Stimulated activated CD4-positive, alpha-beta T cell treated with anti-CD3 and anti-CD28 coated beads, Interleukin-15, amount 100 ng/mL, for 48 hours (primary cell): ENCODE data around the gene DDX51.
"Not testable (repeated sequence)": the region's sequence is repeated elsewhere in the genome, so short reads cannot be mapped to it uniquely, and the experiment has no call there.

ENCODE experiments used
- DNase-seq, 2 donors: peaks; one replicate each; pipeline ENCODE4 v3.0.0-alpha.2; 2020; ENCODE audit warnings: low read depth in 2 of 2

The DDX51 gene

GRCh38 chr12:132117558-132117875, 26.6 kb downstream of the DDX51 start:
- DNase-seq, result no peak

GRCh38 chr12:132116709-132117557, 27.2 kb downstream of the DDX51 start:
- DNase-seq, result no peak

- no peak for DNase-seq
Observed at GRCh38 chr12:132115500-132115899, 28.6 kb downstream of the DDX51 start.

GRCh38 chr12:132114667-132115066, 29.5 kb downstream of the DDX51 start:
- DNase-seq, result no peak

DNA sequence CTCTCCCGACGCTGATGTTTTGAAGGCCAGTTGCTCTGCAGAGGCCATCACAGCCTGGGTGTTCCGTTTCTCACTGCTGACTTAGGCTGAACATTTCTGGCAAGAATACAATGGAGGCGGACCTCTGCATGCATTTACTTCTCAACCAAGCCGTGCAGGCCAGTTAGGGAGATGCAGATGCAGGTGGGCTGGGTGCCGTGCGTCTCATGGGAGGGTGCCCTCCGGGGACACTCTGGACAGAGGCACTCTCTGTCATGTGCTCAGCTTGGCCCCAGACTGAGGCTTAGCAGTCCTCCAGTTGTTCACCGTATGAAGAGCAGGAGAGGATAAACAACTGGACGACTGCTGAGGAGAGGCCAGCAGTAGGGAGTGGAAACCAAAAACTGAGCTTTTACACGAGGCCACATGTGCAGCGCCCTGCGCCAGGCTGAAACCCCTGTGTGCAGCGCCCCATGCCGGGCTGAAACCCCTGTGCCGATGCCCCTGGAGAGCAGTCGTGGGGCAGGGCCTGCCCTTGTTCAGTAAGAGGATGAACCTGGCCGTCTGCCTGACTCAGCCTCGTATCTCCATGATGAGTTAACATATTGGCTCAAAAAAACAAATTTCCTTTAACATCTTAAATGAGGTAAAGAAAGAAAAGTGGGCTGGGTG, 32.3 kb downstream of the DDX51 start:
- DNase-seq, result no peak

- no peak for DNase-seq
Observed at GRCh38 chr12:132110677-132111076, 33.4 kb downstream of the DDX51 start.

- DNase-seq, result no peak
Observed at GRCh38 chr12:132109741-132110140, 34.4 kb downstream of the DDX51 start.

- DNase-seq, result no peak
Observed at GRCh38 chr12:132108211-132108832, 35.8 kb downstream of the DDX51 start.

DNA sequence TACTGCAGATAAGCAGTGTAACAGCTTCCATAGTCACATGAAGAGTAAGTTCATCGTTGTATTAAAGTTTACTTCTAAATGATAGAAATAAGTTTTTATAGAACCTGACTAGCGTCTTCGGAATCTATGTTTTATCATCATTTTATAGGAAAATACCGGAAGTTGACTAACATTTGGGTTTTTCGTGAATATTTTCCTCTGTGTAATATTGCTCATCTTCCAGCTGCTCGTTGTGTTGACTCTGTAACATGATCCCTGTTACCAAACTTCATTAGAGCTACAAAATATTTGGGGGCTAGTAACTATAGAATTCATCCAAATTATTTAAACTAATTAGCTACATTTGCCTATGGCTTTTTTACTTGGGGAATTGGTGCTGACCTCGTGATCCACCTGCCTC, 37.2 kb downstream of the DDX51 start:
- DNase-seq, result no peak

DNA sequence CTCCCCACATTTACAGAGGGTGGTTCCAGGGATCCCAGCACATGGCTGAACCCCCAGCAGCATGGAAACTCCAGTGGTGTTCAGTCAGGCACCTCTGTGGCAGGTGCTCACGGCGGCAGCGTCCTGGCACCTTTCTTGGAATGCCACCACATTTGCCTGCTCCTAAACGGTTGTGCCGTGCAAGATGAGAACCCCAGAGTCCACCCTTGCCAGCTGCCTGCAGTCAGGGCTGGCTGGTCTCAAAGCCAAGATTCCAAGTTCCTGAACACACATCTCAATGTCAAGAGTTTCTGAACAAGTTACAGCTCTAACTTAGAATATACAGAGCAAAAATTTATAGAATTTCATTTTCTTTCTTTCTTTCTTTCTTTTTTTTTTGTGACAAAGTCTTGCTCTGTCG, 38.7 kb downstream of the DDX51 start:
- DNase-seq, result no peak

GRCh38 chr12:132103542-132104308, 40.4 kb downstream of the DDX51 start:
- no peak for DNase-seq

- not testable (repeated sequence) for DNase-seq
Observed at GRCh38 chr12:132103072-132103471, 41.0 kb downstream of the DDX51 start.

DNA sequence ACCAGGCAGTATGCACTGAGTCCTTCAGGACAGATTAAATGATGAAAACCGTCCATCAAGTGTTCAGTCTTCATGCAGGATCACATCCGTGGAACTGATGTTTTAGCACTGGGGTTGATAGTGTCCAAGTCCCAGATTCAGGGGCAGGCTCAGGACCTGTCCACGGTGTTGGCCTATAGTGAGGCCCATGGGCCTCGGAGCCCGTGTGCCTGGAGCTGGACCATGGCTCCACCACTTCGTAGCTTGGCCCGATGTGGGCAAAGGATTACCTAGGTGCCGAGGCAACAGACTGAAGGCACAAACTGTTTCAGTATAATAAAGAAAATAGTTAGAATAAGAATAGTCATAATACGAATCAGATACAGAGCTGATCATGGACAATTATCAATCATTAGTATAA, 41.8 kb downstream of the DDX51 start:
- no peak for DNase-seq

DNA sequence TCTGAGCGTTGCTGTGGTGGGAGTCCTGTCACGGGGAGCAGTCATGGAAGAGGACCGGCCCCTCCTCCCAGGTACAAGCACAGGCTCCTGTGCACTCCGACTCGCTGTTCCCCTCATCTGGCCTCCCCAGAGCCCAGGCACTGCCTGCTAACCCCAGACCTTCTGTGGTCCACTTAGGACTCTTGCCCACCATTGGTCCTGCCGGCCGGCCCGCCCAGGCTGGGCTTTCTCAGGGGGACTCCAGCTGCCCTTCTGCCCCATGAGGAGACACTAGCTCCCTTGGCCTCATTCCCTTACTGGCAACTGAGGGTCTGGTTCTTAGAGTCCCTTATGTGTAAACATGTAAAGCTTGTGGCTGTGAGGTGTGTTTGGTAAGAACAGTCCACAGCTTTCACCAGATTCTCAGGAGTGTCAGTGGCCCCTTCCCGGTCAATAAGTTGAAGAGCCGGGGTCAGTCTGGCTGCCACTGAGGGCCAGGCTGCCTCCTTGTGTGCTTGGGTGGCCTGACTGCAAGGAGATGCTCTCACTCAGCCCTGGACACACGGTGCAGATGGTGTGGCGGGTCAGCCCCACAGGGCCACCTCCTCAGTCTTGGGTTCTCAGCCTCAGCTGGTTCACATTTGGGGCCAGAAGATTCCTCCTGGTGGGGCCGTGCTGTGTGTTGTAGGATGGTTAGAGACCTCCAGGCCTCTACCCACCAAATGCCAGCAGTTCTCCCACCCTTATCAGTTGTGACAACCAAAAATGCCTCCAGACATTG, 43.6 kb downstream of the DDX51 start:
- DNase-seq, result no peak

- DNase-seq, result no peak
Observed at GRCh38 chr12:132099739-132100138, 44.4 kb downstream of the DDX51 start.

DNA sequence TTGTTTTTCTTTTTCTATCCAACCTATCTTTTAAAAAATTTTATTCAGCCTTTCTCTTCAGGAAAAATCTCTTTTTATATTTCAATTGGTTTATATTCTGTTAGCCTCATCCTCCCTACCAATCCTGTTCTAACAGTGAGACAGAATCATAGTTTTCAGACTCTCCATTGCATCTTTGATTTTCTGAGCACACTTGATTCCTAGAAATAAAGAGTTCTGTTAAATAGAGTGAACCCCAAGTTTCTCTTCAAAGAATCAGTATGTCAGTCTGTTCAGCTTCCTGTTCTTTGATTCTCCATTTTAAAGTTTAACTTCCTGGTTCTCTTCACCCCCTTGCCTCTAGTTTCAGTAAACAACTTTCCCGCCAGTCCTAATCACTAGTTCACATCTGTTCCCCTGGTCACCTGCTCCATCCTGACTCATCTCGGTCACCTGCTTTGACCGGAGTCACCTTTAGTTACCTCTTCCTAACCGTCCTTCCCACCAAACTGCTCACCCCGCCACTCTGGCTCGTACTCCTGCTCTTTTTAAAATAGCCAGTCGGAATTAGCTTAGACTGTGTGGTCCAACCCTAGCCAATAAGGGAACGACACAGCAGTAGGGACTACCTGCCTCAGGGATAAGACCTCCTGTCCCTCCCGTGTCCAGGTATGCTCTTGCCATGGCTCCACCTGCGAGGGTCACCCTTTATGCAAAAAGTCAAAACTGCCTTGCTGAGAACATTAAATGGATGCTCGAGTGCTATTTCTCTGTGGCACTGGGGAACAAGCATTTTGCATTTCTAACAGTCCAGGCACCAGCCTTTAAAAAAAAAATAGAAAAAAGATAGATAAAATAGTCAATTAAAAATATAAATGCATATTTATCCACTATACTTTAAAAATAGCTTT, 48.4 kb downstream of the DDX51 start:
- no peak for DNase-seq

GRCh38 chr12:132094269-132094891, 49.7 kb downstream of the DDX51 start:
- no peak for DNase-seq

- DNase-seq, result no peak
Observed at GRCh38 chr12:132089407-132089910, 54.7 kb downstream of the DDX51 start.
